ENCODE results near the gene NOC4L.
"Not testable (repeated sequence)": the region's sequence is repeated elsewhere in the genome, so short reads cannot be mapped to it uniquely, and the experiment has no call there.

NOC4L gene

GRCh38 chr12:132180648-132181546 is 36.6 kb downstream of the NOC4L start:
- in situ Hi-C loops (cut with MboI; ENCODE audit: low sequenced_read_pairs), result no loop called here

- in situ Hi-C loops (cut with MboI; ENCODE audit: low sequenced_read_pairs), result no loop called here
Measured at GRCh38 chr12:132181570-132182200, 37.4 kb downstream of the NOC4L start.

- in situ Hi-C loops (cut with MboI; ENCODE audit: low sequenced_read_pairs), result no loop called here
Measured at GRCh38 chr12:132182206-132182710, 38.0 kb downstream of the NOC4L start.

DNA sequence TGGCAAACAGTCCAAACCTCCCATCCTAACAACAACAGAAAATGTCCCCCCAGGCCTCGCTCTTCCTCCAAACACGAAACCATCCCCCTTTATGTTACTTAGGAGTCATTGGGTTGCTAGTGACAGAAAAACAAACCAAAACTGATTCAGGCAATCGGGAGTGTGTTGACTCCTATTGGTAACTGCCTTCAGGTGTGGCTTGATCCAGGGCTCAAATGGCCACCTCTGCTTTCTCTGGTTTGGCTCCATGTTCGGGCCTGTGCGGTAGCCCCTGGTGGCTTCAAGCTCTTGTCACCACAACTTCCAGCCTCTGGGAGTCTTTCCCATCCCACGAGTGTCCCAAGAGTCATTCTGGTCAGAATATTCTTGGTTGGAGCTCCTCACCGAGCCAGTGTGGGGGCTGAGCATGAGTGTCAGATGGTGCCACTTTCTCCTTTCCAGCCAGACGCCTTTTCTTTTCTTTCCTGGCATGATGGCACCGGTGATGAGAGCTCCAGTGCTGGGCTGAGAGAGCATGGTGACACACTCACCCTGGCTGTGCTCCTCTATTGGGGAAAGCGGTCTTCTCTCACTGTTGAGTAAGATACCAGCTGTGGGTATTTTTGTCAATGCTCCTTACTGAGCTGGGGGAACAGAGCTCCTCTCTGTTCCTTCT is 38.6 kb downstream of the NOC4L start:
- in situ Hi-C loops (cut with MboI; ENCODE audit: low sequenced_read_pairs), result no loop called here

DNA sequence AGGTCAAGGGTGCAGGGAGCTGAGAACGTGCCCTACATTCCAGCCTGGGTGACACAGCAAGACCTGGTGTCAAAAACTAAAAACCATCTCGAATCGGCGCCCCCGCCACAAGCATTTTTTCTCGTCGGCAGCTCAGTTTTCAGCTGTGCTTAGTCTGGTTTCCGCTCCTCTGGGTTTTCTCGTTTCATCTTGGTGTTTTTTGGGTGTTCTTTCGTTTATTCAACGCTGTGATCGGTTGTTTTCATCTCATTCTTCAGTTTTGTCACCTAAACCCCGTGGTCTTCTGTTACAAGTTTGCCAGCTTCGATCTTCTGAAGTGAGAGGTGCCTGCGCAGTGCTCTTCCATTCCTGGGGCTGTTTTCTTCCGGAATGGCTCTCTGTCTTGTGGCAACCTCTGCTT is 41.4 kb downstream of the NOC4L start:
- in situ Hi-C loops (cut with MboI; ENCODE audit: low sequenced_read_pairs), result no loop called here

DNA sequence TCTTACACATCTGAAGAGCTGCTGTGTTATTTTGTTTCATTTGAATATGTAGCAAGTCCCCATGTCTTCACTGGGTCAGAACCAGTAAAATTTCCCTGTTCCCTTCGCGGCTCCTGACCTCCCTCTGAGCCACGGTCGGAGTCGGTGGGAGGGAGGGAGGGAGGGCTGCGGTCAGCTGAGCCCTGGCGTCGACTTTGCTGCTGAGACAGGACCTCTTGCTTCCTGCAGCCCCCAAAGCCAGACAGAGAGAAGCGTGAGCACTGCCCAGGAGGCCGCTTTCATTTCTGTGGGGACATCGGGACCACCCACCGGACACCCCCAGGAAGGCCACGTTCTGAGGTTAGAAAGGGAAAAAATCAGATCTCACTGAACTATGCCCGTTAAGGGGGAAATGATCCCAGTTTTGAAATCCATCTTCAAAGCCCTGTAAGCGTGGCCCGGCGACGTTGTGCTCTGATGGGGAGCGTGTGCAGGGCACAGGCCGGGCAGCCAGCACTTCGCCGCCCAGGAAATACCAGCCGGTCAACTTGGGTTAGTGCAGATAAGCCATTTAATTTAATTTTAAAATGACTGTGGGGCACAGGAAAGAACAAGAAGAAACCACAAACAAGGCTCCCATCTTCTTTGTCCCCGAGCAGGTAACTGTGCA is 42.1 kb downstream of the NOC4L start:
- in situ Hi-C loops (cut with MboI; ENCODE audit: low sequenced_read_pairs), result no loop called here

- in situ Hi-C loops (cut with MboI; ENCODE audit: low sequenced_read_pairs), result no loop called here
Measured at GRCh38 chr12:132186857-132187620, 42.8 kb downstream of the NOC4L start.

GRCh38 chr12:132187646-132188450 is 43.6 kb downstream of the NOC4L start:
- in situ Hi-C loops (cut with MboI; ENCODE audit: low sequenced_read_pairs), result no loop called here

- in situ Hi-C loops (cut with MboI; ENCODE audit: low sequenced_read_pairs), result no loop called here
Measured at GRCh38 chr12:132188451-132188901, 44.2 kb downstream of the NOC4L start.

GRCh38 chr12:132188916-132189325 is 44.7 kb downstream of the NOC4L start:
- in situ Hi-C loops (cut with MboI; ENCODE audit: low sequenced_read_pairs), result no loop called here

DNA sequence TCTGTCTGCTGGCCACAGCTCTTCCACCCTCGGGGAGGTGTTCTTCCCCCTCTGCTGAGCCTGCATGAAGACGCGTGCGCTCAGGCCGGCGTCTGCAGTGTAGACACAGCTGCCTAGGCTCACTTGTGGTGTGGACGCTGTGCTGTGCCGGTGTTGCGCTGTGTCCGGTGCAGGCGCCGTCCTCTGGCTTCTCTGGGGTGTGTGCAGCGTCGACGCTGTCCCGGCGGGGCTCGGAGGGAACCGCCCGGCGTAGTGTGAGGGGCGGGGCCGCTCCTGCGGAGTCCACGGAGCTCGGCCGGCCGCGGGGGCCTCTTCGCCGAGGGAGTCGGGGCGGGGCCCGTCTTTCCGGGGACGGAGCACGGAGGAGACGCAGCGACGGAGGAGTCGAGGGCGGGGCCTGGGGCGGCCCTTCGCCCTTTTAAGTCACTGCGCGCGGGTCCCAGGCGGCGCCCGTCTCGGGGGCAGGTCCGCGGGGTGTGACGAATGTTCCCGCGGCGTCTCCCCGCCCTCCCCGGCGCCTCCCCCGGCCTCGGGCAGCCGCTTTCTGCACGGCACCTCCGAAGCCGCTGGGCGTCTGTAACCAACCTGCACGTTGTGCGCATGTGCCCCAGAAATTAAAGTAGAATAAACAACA is 45.2 kb downstream of the NOC4L start:
- in situ Hi-C loops (cut with MboI; ENCODE audit: low sequenced_read_pairs), result no loop called here

- in situ Hi-C loops (cut with MboI; ENCODE audit: low sequenced_read_pairs), result no loop called here
Measured at GRCh38 chr12:132190012-132190755, 45.9 kb downstream of the NOC4L start.

- in situ Hi-C loops (cut with MboI; ENCODE audit: low sequenced_read_pairs), result no loop called here
Measured at GRCh38 chr12:132190834-132191500, 46.7 kb downstream of the NOC4L start.

DNA sequence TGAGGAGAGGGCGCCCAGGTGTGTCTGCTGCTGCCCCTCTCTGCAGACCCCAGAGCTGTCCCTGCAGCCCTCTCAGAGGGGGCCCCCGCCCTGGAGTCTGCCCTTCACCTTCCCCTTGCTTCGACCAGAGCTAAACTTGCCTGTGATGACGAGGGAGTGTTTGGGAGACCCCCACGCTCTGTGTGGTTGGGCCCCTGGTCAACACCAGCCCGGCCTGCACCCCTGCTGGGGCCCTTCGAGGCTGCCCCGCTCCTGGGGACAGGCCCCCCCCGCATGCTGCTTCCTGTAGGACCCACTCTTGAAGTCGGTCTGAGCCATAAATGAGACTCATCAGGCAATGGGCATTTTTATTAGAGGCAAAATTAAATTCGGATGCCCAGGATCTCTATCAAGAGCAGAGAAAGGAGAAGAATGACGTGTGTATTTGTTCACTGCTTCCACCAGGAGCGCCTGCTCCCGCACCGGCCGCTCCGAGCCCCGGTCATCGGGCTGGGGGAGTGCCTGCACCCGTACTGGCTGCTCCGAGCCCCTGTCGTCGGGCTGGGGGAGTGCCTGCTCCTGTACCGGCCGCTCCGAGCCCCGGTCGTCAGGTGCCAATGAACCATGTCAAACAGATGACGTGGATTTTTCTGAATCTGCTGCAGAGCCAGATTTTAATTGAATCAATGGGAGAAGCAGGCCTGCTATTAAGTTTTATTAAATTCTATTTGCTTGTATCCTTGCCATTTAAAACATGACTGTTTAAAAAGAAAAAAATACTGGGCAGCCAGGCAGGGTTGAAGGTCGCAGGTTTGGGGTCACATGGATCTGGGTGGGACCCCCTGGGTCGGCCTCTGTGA is 47.7 kb downstream of the NOC4L start:
- in situ Hi-C loops (cut with MboI; ENCODE audit: low sequenced_read_pairs), result no loop called here

- in situ Hi-C loops (cut with MboI; ENCODE audit: low sequenced_read_pairs), result no loop called here
Measured at GRCh38 chr12:132194056-132194455, 49.8 kb downstream of the NOC4L start.

- in situ Hi-C loops (cut with MboI; ENCODE audit: low sequenced_read_pairs), result no loop called here
Measured at GRCh38 chr12:132194556-132194955, 50.3 kb downstream of the NOC4L start.

GRCh38 chr12:132195242-132195641 is 51.0 kb downstream of the NOC4L start:
- in situ Hi-C loops (cut with MboI; ENCODE audit: low sequenced_read_pairs), result not testable (repeated sequence)
